Measurements from ENCODE around the gene KIF13A.
"Not testable (repeated sequence)": the region's sequence is repeated elsewhere in the genome, so short reads cannot be mapped to it uniquely, and the experiment has no call there.

KIF13A gene

DNA sequence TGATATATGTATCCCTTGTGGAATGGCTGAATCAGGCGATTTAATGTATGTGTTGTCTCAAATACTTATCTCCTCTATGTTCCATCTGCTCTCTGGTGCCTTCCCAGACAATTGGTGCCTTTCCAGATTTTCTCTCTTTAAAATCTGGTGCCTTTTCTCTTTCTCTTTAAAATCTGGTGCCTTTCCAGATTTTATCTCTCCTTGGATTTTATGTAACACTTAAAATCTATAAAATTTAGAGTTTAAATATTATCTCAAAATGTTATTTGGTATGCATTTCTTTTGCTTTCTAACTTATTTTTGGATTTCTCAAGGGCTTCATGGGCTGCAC lies 116.3 kb downstream of the KIF13A start:
- DNase-seq (ENCODE audit: low spot score), result no peak

DNA sequence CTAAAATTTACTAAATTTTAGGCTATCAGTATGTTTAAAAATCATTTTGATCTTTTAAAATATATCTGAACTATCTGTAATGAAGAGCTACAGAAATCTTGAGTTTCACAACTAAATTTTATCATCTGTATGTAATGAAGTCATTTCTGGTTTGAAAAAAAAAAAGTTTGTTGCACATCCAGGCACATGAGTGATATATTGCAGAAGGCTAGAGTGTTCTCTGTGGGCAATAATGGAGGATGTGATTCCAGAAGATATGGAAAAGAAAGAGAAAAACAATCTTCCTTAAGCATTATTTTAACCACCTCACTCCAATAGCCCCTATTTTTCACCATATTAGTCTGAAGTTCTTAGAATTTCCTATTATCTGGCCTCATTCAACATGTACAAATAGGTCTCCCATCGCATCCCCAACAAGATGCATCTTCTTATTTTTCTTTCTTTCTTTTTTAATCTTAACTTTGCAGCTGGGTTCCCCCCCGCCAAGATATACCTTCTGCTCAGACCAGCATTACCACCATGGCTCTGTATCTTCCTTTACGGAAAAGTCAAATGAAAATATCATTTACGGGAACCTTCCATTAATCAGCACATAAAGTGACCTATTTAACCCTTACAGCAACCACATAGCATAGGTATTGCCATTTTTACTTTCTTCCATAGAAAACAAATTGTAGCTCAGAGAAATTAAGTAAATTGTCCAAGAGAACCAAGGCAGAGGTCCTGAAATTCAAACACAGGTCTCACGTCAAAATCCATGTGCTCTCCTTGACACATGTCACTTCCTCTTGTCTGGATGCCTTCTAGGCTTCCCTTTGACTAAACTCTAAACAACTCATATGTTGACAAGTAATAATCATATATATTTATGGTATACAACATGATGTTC lies 116.9 kb downstream of the KIF13A start:
- no peak for DNase-seq (ENCODE audit: low spot score)

DNA sequence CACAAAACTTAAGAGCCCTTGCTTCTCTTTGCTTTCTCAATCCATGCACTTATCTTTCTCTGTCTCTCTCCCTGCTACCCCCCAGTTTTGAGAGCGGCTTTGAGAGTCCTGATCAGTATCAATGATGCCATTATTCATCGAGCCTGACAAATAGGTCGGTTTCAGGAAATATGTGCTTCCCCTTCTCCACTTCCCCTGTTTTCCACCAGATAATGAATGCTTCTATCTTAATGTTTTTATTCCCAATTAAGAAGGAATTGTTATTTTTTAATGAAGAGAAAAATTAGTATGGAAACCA lies 117.7 kb downstream of the KIF13A start:
- no peak for DNase-seq (ENCODE audit: low spot score)

DNA sequence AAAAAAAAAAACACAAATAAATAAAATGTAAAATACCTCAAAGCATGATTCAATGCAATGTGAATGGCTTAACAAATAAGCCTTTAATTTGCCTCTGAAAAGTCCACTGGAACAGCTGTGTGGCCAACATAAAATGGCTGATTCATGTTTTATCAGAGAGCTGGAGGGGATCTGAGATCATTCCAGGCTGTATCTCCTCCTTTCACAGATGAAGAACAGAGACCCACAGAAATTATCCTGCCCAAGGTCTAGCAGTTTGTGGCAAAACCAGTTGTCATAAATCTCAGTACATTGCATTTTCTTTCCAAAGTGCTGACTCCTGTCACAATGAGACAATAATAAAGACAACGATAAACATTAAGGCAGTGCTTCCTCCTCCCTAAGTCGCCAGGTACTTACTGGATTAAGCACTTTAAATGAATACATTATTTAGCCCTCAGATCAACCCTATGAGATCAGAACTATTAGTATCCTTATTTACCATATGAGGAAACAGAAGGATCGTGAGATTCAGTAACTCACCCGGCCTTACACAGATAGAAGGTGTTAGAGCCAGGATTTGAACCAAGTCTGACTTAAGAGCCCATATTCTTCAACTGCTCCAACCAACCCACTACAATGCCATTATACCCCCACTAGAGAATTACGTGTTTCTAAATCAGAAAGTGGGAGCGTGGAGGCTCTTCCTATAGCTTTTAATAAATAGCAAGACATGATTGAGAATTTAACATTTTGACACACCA lies 118.3 kb downstream of the KIF13A start:
- no peak for DNase-seq (ENCODE audit: low spot score)

DNA sequence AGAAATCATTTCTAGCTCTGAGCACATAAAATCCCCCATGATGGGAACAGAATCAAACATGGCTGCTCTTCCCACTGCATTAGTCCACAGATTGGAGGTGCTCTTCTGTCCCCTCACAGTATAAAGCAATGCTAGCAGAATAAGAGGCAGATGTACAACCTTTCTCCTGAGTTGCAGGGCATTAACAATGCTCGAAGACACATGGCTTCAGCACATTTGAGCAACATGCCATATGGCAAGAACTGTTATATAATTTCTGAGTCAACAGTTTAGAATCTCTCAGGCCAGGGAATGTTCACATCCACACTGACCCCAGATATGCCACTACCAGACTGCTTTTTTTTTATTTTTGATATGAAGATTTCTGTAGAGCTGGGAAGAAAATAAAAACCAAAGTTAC lies 119.6 kb downstream of the KIF13A start:
- no peak for DNase-seq (ENCODE audit: low spot score)

DNA sequence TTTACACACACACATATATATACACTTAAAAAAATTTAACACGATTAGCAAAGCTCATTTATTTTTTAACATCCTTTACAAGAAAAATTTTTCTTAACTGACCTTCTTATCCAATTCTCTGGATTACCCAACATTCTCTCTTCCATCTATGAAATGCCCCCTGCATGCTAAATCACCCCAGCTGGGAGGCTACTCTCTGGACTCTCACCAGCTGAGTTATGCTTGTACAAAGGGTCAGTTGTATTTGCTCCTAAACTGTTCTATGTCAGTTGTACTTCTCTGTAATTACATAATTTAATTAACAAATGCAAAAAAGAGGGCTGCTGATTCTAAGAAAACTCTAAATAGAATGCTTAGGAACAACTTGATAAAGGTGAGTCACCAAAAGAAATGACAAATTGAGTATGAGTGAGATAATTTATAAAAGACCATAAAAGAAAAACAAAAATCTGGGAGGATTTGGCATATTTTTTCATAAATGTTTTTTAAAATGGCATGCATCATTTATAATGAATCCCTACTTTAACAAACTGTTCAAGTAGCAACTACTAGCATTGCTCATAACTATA lies 120.5 kb downstream of the KIF13A start:
- DNase-seq (ENCODE audit: low spot score), result no peak

DNA sequence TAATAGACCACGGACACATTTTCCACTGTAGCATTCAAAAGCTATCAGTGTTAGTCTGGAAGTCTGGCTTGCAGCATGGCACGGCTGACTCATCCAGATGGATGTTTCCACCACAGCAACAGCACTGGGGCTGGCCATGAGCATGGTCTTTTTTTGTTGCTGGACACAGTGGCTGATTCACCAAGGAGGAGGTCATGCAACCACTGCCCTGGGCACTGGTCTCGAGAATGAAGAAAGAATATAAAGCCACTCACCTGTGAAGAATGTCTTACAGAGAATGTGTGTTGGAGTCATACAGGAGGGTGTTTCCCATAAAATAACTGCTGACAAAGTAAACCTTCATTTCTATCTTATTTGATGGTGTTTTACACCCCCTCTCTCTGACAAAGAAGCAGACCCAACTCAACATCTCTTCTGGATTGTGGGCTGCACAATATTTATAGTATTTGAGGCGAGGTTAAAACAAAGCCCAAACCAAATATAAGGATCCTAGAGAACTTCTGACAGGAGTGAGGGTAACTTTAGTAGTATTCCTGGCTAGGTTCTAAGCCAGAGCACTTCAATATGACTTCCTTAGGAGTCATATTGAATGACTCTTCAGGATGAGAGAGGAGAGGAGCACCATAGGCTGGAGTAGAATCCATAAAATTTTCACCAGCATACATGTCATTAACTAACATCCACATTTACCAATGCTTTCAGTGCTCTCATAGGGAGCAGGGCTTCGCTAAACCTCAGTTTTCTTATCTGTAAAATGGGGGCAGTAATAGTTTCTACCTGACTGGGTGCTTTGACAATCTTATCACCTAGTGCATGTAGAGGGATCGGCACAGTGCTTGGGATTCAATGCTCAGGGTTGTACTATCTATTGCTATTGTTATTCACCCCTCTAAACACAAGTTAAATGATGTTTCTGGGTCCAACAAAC lies 121.4 kb downstream of the KIF13A start:
- DNase-seq (ENCODE audit: low spot score), result no peak

DNA sequence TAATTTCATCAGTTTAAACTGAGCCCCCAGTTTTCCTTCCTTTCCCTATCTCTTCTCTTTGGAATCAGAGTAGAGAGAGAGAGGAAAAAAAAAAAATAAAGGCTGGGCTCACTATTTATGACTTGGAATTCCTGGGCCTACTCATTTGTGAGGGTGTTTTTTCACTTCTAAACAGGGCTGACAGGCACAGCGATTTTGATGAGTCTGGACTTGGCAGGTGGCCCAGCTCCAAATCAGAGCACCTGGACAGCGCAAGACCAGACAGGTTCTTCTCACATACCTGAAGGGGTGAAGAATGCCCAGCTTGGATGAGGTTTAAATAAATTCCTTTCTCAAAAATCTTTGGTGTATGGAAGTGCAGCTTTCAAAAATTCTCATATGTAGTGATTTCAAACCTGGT lies 122.2 kb downstream of the KIF13A start:
- no peak for DNase-seq (ENCODE audit: low spot score)

DNA sequence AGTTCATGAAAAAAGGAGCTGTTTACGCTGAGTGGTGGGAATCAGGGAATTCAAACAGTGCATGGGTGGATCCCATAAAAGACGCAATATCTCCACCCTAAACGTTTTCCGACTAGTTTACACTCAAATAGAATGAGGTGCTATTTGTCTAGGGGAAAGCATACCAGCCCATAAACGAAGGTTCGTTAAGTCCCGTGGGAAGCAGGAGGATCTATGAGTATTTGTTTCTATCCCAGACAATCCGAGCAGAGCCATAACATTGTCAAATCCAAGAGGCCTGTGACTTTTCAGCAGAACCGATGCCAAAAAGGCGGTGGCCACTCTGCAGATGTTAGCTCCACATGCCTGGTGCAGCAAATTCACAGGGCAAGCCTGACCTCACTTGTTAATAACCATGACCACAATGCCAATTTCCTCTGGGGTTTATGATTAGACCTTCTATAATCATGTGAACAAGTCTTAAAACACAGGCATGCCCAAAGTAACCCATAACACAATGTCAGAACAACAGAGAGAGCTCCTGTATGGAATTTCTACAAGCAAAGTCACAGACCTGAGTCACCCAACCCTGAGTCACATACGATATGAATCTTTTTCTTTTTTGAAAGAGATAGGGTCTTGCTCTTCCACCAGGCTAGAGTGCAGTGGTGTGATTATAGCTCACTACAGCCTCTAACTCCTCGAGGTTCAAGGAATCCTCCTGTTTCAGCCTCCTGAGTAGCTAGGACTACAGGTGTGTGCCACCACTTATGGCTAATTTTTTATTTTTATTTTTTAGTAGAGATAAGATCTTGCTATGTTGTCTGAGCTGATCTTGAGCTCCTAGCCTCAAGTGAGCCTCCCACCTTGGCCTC lies 123.3 kb downstream of the KIF13A start:
- no peak for DNase-seq (ENCODE audit: low spot score)

DNA sequence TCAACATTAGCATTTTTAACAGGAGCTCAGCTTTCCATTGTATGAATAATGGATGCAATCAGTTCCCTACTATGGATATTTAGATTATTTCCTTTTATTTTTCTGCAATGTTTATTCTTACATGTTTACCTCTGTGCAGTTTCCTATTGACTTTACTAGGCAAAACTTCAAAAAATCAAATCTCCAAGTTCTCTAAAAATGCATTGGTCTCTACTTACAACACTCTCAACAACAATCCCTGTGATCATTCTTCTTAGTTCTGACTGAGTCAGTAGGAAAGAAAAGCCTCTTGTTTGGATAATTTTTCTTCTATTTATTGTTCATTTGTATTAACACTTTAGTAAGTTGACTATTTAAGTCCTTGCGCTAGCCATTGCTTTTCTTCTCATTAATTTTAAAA lies 126.1 kb downstream of the KIF13A start:
- no peak for DNase-seq (ENCODE audit: low spot score)

DNA sequence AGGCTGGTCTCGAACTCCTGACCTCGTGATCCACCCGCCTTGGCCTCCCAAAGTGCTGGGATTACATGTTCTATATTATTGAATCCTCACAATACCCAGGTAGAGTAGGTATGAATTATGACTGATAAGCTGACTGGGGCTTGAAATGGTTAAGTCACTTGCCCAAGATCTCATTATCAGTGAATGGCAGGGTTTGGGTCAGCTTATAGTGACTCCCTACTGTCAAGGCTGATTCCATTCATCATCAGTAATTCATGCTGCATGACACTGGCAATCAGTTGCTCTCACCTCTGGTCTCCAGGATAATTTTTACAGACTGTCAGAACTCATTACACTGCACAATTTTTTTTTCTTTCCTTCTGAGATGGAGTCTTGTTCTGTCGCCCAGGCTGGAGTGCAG lies 127.6 kb downstream of the KIF13A start:
- no peak for DNase-seq (ENCODE audit: low spot score)

DNA sequence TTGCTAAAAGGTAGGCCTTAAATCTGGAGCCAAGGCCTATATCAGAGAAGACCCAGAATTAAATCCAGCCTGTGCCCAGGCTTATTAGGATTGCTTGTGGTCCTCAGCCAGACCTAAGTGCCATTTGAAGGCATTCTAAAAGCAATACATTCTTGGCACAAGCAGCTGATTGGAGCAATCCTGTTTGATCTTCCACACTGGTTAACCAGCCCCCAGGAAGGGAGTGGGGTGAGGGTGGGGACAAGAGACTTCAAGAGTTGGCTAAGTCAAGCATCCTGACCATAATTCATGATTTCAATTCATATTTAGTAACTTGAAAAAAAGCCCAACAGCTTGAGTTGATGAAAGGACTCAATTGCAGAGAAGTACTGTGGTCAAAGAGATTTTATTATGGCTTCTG lies 128.9 kb downstream of the KIF13A start:
- DNase-seq (ENCODE audit: low spot score), result no peak

DNA sequence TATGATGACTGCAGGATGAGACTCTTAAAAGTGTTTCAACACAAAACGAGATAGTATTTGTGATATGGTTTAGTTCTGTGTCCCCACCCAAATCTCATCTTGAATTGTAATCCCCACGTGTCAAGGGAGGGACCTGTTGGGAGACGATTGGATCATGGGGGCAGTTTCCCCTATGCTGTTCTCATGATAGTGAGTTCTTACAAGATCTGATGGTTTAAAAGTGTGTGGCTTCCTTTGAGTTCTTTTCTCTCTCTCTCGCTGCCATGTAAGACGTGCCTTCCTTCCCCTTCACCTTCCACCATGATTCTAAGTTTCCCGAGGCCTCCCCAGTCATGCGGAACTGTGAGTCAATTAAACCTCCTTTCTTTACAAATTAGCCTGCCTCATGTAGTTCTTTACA lies 130.2 kb downstream of the KIF13A start:
- not testable (repeated sequence) for DNase-seq (ENCODE audit: low spot score)

DNA sequence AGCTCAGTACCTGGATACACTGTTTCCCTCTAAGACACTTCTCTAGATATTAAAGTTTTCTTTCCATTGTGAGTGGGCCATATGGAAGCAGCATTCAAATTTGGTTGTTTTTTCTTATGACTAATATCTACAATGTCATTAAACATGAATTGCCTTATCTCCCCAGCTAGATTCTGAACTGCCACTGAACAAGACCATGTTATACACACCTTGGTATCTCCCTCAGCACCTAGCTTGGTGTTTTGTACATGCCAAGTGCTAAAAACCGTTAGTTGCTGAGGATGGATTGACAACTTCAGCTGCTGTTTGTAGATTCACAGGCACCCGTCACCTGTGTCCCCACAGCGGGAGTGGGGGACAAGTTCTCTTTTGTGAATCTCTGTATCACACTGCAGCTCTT lies 131.1 kb downstream of the KIF13A start:
- DNase-seq (ENCODE audit: low spot score), result no peak

DNA sequence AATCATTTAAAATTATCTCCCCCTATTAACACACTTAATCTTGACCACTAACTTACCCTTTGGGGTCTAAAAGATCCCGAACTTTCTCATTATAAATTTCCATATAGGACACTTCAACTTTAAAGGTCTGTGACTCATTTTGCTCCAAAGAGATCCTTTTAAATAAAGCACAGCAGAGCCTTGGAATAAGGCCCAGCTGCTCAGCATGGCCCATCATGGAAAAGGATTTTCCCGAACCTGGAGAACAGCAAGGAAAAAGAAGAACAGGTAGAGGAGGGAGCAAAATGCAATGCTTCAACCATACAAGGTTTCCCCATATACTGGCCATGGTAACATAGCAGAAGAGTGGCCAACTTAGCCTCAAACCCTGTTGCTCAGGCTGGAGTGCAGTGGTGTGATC lies 132.1 kb downstream of the KIF13A start:
- DNase-seq (ENCODE audit: low spot score), result no peak

DNA sequence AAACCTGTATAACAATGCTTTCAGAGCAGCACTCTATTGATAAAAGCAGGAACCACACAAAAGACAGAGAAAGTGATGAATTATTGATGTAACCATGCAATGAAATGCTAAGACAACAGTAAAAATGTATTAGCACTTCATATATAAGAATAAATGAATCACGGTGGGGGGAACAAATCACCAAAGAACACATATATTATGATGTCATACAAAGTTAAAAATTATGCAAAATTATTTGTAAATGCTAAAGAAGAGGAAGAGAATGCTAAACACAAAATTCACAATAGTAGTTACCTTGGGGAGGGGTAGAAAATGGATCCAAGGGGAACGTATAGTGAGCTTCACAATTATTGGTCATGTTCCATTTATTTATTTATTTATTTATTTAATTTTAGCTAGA lies 133.9 kb downstream of the KIF13A start:
- no peak for DNase-seq (ENCODE audit: low spot score)

DNA sequence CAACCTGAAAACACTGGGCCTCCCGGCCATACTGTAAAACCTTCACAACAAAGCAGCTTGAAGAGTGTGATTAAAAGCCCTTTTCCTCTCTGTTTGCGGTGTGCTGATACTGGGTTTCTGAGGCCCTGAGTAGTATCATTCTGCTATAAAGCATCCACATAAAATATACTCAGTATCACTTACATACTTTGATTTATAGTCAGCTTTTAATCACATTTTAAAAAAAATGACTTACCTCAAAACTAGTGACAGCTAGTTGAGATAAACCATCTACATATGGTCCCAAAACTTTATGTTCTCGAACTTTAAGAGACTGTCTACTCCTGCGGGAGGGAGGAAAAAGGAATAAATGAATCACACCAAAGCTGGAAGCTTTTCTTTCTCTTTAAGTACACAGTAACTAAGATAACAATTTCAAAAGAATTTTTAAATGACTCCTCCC lies 135.7 kb downstream of the KIF13A start:
- DNase-seq (ENCODE audit: low spot score), result no peak

DNA sequence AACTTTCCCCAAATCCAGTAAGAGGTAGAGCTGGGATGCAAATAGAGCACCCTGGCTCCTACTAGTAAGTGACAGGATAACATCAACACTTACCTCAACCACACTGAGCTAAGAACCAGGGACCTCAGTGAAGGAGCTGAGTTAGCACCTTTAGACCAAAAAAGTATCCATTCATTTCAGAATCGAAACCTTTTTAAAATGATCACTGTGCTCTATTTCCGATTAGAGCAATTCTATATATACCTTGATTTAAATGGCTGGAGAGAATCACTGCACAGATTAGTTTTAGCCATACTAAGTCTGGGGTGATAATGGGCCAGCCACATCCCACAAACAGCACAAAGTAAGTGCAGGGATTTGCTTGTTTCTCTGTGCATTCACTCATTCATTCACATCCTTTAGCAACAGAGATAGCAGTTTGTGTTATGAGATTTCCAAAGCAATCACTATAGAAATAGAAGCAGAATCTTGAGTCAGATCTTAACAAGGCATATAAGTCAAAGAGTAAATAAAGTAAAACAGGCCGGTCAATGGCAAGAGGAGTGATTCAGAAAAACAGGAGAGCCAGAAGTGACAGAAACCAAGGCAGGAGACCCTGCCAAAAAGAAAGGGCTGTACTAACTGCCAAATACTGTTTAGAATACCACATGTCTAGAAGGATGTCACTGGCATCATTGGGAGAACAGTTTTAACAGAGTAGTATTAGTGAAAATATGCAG lies 136.3 kb downstream of the KIF13A start:
- DNase-seq (ENCODE audit: low spot score), result no peak

DNA sequence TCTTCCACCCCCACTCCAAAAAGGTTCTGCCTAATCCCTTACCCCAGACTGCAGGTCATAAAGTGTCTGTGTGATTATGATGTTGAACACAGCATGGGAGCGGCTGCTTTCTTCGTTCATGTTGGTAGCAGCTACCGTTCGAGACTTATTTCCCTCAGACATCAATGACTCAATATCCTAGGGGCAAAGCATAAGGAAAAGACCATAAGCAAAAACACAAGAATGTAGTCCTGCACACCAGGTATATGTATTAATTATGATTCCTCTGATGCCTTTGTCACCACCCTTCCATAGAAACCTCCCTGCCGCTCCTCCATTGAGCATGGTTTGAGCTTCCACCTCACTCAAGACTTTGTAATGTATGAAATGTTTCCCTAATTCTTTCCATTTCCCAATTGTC lies 137.2 kb downstream of the KIF13A start:
- no peak for DNase-seq (ENCODE audit: low spot score)

DNA sequence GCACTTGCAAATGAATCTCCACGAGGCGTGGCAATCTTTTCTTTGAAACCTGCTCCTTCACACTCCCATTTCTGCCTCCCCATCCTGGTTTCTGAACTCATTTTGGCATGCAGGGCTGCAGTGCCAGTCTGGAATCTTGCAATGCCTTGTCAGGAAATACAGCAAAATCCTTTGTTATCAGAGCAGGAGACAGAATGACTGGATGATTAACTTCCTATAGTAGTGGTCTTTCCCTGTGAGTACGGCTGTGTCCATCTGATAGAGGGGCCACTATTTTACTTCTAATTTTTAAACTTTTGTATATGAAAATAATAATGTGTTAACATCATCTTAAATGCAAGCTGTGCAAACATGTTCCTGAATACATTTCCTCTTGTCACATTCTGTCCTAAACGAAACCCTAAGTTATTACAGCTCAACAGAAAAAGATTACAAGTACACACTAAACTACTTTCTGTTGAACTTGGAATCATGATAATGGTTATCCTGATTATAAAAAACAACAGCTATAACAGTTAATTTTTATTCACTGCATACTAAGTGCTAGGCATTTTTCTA lies 140.2 kb downstream of the KIF13A start:
- no peak for DNase-seq (ENCODE audit: low spot score)
